Stimulated activated effector memory CD8-positive, alpha-beta T cell treated with anti-CD3 and anti-CD28 coated beads, Interleukin-12 subunit alpha, Interleukin-12 subunit beta, amount 100 ng/mL, for 72 hours (primary cell): ENCODE measurements around the gene CYP17A1.
"Not testable (repeated sequence)": the region's sequence is repeated elsewhere in the genome, so short reads cannot be mapped to it uniquely, and the experiment has no call there.

Source experiments
- ATAC-seq: fragments of 150-1000 bp; cut with Tn5 transposase; 2 replicates; pipeline ENCODE4 v1.10.0; 2021
- DNase-seq, 2 donors: peaks; one replicate each; pipeline ENCODE4 v3.0.0; 2021 to 2022; ENCODE audit warnings: low spot score in 2 of 2
- H3K27ac Mint-ChIP-seq: one replicate; pipeline ENCODE4 v1.8.0; 2022; ENCODE audit warnings: mild to moderate bottlenecking, mixed read lengths
- H3K36me3 Mint-ChIP-seq: one replicate; pipeline ENCODE4 v1.8.0; 2022; ENCODE audit warnings: mild to moderate bottlenecking, mixed read lengths
- H3K4me1 Mint-ChIP-seq: one replicate; pipeline ENCODE4 v1.8.0; 2022; ENCODE audit warnings: mixed read lengths
- H3K4me3 Mint-ChIP-seq: one replicate; pipeline ENCODE4 v1.8.0; 2022; ENCODE audit warnings: mild to moderate bottlenecking, mixed read lengths
- H3K9me3 Mint-ChIP-seq: one replicate; pipeline ENCODE4 v1.8.0; 2022; ENCODE audit warnings: mixed read lengths

CYP17A1 gene

GRCh38 chr10:102845352-102845902 lies 8.2 kb upstream of the CYP17A1 start:
- no peak for ATAC-seq
- Mint-ChIP-seq H3K4me1 (no peaks in the 10 kb centered on the region), H3K9me3 (no peaks in the 10 kb centered on the region), H3K4me3 (no peak overlapping the region), H3K27ac (no peak overlapping the region), H3K36me3 (no peaks in the 10 kb centered on the region)
- no peak for DNase-seq

- H3K27ac Mint-ChIP-seq, ATAC-seq, DNase-seq, H3K4me1 Mint-ChIP-seq, H3K4me3 Mint-ChIP-seq, H3K36me3 Mint-ChIP-seq, H3K9me3 Mint-ChIP-seq: not testable (repeated sequence)
Measured at GRCh38 chr10:102844190-102844776, 7.1 kb upstream of the CYP17A1 start.

DNA sequence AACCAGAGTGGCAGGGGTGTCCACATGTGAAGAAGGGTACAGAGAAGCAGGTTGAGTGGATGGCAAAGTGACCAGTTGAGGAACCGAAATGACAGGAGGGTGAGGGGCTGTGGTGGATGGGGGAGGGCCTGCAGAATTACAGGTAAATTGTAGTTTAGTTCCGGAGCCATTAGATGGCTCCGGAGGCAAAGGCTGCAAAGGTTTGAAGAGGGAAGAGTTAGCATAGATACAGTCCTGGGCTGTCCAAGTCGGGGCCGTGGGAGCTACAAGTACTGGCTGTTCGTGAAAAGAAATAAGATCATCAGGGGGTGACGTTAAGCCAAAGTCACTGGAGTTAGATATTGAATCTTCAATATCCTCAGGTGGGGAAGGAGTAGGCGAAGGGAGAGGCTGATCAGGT lies 5.9 kb upstream of the CYP17A1 start:
- H3K36me3 Mint-ChIP-seq: not testable (repeated sequence)

DNA sequence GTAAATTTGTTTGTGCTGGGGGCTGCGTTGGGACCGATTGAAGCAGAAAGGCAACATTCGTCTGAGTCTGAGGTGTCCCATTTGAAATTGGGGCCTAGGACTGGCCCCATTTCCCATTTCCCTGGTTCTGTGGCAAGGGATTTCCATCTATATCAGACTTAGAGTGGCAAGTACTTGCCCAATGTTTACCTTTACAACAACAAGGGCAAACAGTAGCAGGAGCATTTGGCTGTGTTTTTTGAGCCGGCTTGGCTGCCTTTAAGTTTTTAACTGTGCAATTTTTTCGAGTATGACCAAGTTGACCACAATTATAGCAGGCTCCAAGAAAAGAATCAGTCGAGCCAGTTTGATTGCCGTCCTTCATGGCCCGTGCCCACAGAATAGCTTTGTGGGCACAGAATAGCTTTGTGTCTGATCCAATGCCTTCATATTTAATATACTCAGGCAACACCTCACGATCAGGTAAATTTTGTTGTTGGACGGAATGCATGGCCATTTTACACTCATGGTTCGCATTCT lies 4.7 kb upstream of the CYP17A1 start:
- no peak for ATAC-seq
- Mint-ChIP-seq H3K27ac (no peak overlapping the region), H3K36me3 (no peaks in the 10 kb centered on the region), H3K4me1 (no peaks in the 10 kb centered on the region), H3K4me3 (no peak overlapping the region), H3K9me3 (peaks cover 4% of the 10 kb centered on the region)
- DNase-seq: no peak

More for the DNA sequence above, 5.9 kb upstream of the CYP17A1 start:
- DNase-seq, H3K9me3 Mint-ChIP-seq, H3K27ac Mint-ChIP-seq, ATAC-seq, H3K4me3 Mint-ChIP-seq, H3K4me1 Mint-ChIP-seq: not testable (repeated sequence)

GRCh38 chr10:102838276-102838927 lies 1.2 kb upstream of the CYP17A1 start:
- not testable (repeated sequence) for H3K9me3 Mint-ChIP-seq, H3K27ac Mint-ChIP-seq, H3K4me1 Mint-ChIP-seq, H3K4me3 Mint-ChIP-seq, ATAC-seq, H3K36me3 Mint-ChIP-seq, DNase-seq

DNA sequence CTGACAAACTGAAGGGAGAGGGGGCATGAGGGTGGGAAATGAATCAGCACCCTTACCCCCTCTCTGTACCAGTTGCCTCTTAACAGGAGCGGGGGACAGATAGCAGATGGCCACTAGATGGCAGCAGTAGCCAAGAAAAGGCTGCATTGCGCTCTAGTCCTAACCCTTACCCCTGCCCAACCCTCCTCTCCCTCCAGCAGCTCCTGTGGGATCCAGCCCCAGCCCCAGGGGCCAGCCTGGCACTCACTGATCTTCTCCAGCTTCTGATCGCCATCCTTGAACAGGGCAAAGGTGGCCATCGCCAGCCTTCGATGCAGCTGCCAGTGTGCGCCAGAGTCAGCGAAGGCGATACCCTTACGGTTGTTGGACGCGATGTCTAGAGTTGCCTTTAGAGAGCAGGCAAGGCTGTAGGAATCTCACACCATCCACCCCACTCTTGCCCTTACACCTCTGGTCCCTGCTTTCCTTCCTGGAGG lies 2.2 kb downstream of the CYP17A1 start:
- Mint-ChIP-seq H3K9me3 (peaks cover 4% of the 10 kb centered on the region), H3K4me3 (no peak overlapping the region), H3K27ac (no peak overlapping the region), H3K36me3 (no peaks in the 10 kb centered on the region), H3K4me1 (peaks cover 14% of the 10 kb centered on the region)
- peak; percentile 68 to 85 for DNase-seq
- ATAC-seq: peak; percentile 95

DNA sequence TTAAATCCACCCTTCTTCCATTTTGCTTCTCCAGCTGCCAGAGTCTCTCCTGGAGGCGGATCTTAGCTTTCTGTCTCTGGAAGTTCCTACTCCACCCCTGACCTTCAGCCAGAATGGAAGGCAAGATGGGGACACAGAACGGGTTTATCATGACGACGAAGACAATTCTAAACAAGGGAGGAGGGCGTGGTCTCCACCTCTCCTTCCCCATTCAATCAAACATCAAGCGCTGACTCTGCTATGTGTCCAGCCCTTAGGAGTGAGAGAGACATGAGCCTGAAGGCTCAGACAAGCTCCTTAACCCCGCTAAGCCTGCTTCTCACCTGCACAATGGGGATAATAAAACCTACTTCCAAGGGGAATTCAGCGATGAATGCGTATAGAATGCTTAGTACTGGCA lies 3.1 kb downstream of the CYP17A1 start:
- no peak for ATAC-seq
- Mint-ChIP-seq H3K9me3 (peaks cover 4% of the 10 kb centered on the region), H3K36me3 (no peaks in the 10 kb centered on the region), H3K4me1 (peaks cover 16% of the 10 kb centered on the region), H3K27ac (no peak overlapping the region), H3K4me3 (no peak overlapping the region)
- DNase-seq: no peak

- Mint-ChIP-seq H3K9me3 (peaks cover under 1% of the 10 kb centered on the region), H3K4me1 (peaks cover 16% of the 10 kb centered on the region), H3K27ac (no peak overlapping the region), H3K36me3 (no peaks in the 10 kb centered on the region), H3K4me3 (no peak overlapping the region)
- ATAC-seq (no peak), DNase-seq (no peak)
Measured at GRCh38 chr10:102832987-102833386, 4.2 kb downstream of the CYP17A1 start.

DNA sequence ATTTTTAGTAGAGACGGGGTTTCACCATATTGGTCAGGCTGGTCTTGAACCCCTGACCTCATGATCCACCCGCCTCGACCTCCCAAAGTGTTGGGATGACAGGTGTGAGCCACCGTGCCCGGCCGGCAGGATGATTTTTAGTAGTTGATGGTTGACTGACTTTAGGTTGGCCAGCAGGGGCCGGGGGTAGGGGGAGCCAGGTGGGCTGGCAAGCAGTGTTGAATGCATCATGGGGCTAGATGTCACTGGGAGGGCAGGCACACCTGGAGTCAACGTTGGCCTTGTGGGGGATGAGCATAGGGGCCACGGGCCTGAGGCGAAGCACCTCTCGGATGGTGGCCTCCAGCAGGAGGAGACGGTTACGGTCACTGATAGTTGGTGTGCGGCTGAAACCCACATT lies 5.0 kb downstream of the CYP17A1 start:
- ATAC-seq (no peak), DNase-seq (no peak)
- peaks cover 16% of the 10 kb centered on the region for H3K4me1 Mint-ChIP-seq
- no peaks in the 10 kb centered on the region for H3K9me3 Mint-ChIP-seq
- H3K36me3 Mint-ChIP-seq: no peaks in the 10 kb centered on the region
- H3K4me3 Mint-ChIP-seq: no peak overlapping the region
- H3K27ac Mint-ChIP-seq: no peak overlapping the region

- ATAC-seq (no peak), DNase-seq (no peak)
- H3K36me3 Mint-ChIP-seq: no peaks in the 10 kb centered on the region
- peaks cover 16% of the 10 kb centered on the region for H3K4me1 Mint-ChIP-seq
- H3K9me3 Mint-ChIP-seq: no peaks in the 10 kb centered on the region
- H3K27ac Mint-ChIP-seq: peak overlapping the region; percentile 27
- no peak overlapping the region for H3K4me3 Mint-ChIP-seq
Measured at GRCh38 chr10:102831322-102832071, 5.7 kb downstream of the CYP17A1 start.

DNA sequence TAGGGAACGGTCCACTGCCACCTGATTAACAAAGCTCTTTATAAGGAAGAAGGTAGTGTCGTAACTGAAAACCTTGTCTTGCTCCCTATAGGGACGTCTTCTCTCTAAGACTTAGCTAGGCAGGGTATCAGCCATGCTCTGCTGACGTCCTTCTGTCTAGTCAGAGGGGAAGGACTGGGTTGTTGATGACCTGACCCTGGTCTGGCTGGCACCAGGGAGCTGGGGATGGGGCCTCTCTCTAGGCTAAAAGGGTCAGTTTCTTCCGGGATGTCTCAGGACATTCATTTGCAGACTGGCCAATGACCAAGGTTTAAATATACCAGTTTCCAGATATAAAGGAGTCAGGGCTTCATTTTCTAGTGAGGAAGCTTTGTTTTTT lies 9.6 kb downstream of the CYP17A1 start:
- no peaks in the 10 kb centered on the region for H3K36me3 Mint-ChIP-seq
- H3K27ac Mint-ChIP-seq: no peak overlapping the region
- H3K4me3 Mint-ChIP-seq: no peak overlapping the region
- peaks cover 7% of the 10 kb centered on the region for H3K4me1 Mint-ChIP-seq
- DNase-seq (no peak), ATAC-seq (no peak)
- H3K9me3 Mint-ChIP-seq: no peaks in the 10 kb centered on the region

- Mint-ChIP-seq H3K9me3 (no peaks in the 10 kb centered on the region), H3K36me3 (no peaks in the 10 kb centered on the region), H3K4me1 (peaks cover 7% of the 10 kb centered on the region), H3K27ac (no peak overlapping the region), H3K4me3 (no peak overlapping the region)
- ATAC-seq (no peak), DNase-seq (no peak)
Measured at GRCh38 chr10:102826148-102826796, 10.9 kb downstream of the CYP17A1 start.

GRCh38 chr10:102824664-102825063 lies 12.5 kb downstream of the CYP17A1 start:
- H3K27ac Mint-ChIP-seq: no peak overlapping the region
- ATAC-seq (no peak), DNase-seq (no peak)
- no peaks in the 10 kb centered on the region for H3K36me3 Mint-ChIP-seq
- H3K4me1 Mint-ChIP-seq: no peaks in the 10 kb centered on the region
- H3K9me3 Mint-ChIP-seq: no peaks in the 10 kb centered on the region
- no peak overlapping the region for H3K4me3 Mint-ChIP-seq

GRCh38 chr10:102822222-102822621 lies 15.0 kb downstream of the CYP17A1 start:
- H3K27ac Mint-ChIP-seq: no peak overlapping the region
- ATAC-seq: no peak
- no peaks in the 10 kb centered on the region for H3K36me3 Mint-ChIP-seq
- no peaks in the 10 kb centered on the region for H3K9me3 Mint-ChIP-seq
- DNase-seq: no peak
- H3K4me1 Mint-ChIP-seq: no peaks in the 10 kb centered on the region
- no peak overlapping the region for H3K4me3 Mint-ChIP-seq

DNA sequence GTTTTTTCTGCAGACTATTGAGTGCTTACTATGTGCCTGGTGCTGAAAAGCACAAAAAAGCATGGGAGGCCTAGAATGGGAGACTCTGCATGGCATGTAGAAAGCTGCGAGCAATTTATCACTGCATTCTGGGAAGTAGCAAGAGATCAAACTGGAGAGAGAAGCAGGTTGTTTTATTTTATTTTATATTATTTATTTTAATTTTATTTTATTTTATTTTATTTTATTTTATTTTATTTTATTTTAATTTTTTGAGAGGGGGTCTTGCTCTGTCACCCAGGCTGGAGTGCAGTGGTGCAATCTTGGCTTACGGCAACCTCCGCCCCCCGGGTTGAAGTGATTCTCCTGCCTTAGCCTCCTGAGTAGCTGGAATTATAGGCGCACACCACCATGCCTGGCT lies 17.2 kb downstream of the CYP17A1 start:
- not testable (repeated sequence) for ATAC-seq, H3K4me1 Mint-ChIP-seq, DNase-seq, H3K4me3 Mint-ChIP-seq, H3K36me3 Mint-ChIP-seq, H3K27ac Mint-ChIP-seq, H3K9me3 Mint-ChIP-seq
